ENCODE data around the gene DMRT3. TPM values are rescaled to one million over a fixed set of nuclear protein-coding genes. Genes with fewer than 3 reads are reported as not detected.
A peak's percentile ranks its signal among the peaks of the same experiment; 100 is the strongest.

Gene DMRT3
- total RNA-seq = not detected

- ChIA-PET POLR2A (no interaction called here), CTCF (interaction anchor here (1.3 kb wide), 1 partner anchor 11 kb away, joined by 3 read pairs; no protein-coding TSS in a partner anchor)
- ATAC-seq (no peak), DNase-seq (no peak)
- Mint-ChIP-seq H3K4me3 (peak within 1 kb of the TSS; percentile 40), H3K9me3 (ENCODE audit: insufficient read depth) (no peaks in the 10 kb centered on the region), H3K36me3 (ENCODE audit: low read depth) (peaks cover 13% of the 10 kb centered on the region), H3K4me1 (ENCODE audit: low read depth) (peaks cover 6% of the 10 kb centered on the region), H3K27me3 (ENCODE audit: low read depth) (peaks cover 75% of the 10 kb centered on the region), H3K27ac (peak within 1 kb of the TSS; percentile 61)
Measured at GRCh38 chr9:976258-976942, at the start of gene DMRT3. Gene DMRT3 (plus strand): TSS chr9:976655. CDS start chr9:977002, 347 bp downstream.

- peaks cover 8% of the 10 kb centered on the region for H3K27me3 Mint-ChIP-seq (ENCODE audit: low read depth)
- no peaks in the 10 kb centered on the region for H3K4me1 Mint-ChIP-seq (ENCODE audit: low read depth)
- no peaks in the 10 kb centered on the region for H3K36me3 Mint-ChIP-seq (ENCODE audit: low read depth)
- ChIA-PET CTCF (interaction anchor here (0.9 to 2.0 kb wide), 4 partner anchors 8 to 82 kb away, joined by 3 to 7 read pairs (median 6); no protein-coding TSS in a partner anchor), POLR2A (no interaction called here)
- ATAC-seq = no peak
- H3K27ac Mint-ChIP-seq = no peak overlapping the region
- DNase-seq = no peak
- no peaks in the 10 kb centered on the region for H3K9me3 Mint-ChIP-seq (ENCODE audit: insufficient read depth)
- H3K4me3 Mint-ChIP-seq = no peak overlapping the region
Measured at GRCh38 chr9:926976-927375, 49.5 kb upstream of the DMRT3 start.

- POLR2A ChIA-PET = no interaction called here
- H3K4me1 Mint-ChIP-seq (ENCODE audit: low read depth) = no peaks in the 10 kb centered on the region
- H3K36me3 Mint-ChIP-seq (ENCODE audit: low read depth) = no peaks in the 10 kb centered on the region
Measured at GRCh38 chr9:928363-929042, 48.0 kb upstream of the DMRT3 start.

GRCh38 chr9:929719-930118 lies 46.7 kb upstream of the DMRT3 start:
- CTCF ChIA-PET = interaction anchor here (0.8 kb wide), 1 partner anchor 36 kb away, joined by 3 read pairs; no protein-coding TSS in a partner anchor
- DNase-seq (no peak), ATAC-seq (no peak)
- Mint-ChIP-seq H3K27me3 (ENCODE audit: low read depth) (peaks cover 16% of the 10 kb centered on the region), H3K4me1 (ENCODE audit: low read depth) (no peaks in the 10 kb centered on the region), H3K9me3 (ENCODE audit: insufficient read depth) (no peaks in the 10 kb centered on the region), H3K36me3 (ENCODE audit: low read depth) (no peaks in the 10 kb centered on the region), H3K27ac (no peak overlapping the region), H3K4me3 (no peak overlapping the region)
- POLR2A ChIA-PET = no interaction called here

More at GRCh38 chr9:928363-929042, 48.0 kb upstream of the DMRT3 start:
- H3K9me3 Mint-ChIP-seq (ENCODE audit: insufficient read depth) = no peaks in the 10 kb centered on the region
- H3K4me3 Mint-ChIP-seq = no peak overlapping the region
- H3K27ac Mint-ChIP-seq = no peak overlapping the region
- DNase-seq (no peak), ATAC-seq (no peak)
- H3K27me3 Mint-ChIP-seq (ENCODE audit: low read depth) = peaks cover 7% of the 10 kb centered on the region
- CTCF ChIA-PET = interaction anchor here (1.0 to 2.0 kb wide), 8 partner anchors 10 to 81 kb away, joined by 3 to 7 read pairs (median 4); no protein-coding TSS in a partner anchor

GRCh38 chr9:933356-933755 lies 43.1 kb upstream of the DMRT3 start:
- Mint-ChIP-seq H3K27me3 (ENCODE audit: low read depth) (peaks cover 25% of the 10 kb centered on the region), H3K4me3 (no peak overlapping the region), H3K27ac (no peak overlapping the region), H3K4me1 (ENCODE audit: low read depth) (no peaks in the 10 kb centered on the region), H3K36me3 (ENCODE audit: low read depth) (no peaks in the 10 kb centered on the region), H3K9me3 (ENCODE audit: insufficient read depth) (no peaks in the 10 kb centered on the region)
- no peak for ATAC-seq
- POLR2A ChIA-PET = no interaction called here
- CTCF ChIA-PET = no interaction called here
- no peak for DNase-seq

- Mint-ChIP-seq H3K36me3 (ENCODE audit: low read depth) (no peaks in the 10 kb centered on the region), H3K4me1 (ENCODE audit: low read depth) (no peaks in the 10 kb centered on the region), H3K9me3 (ENCODE audit: insufficient read depth) (no peaks in the 10 kb centered on the region), H3K27me3 (ENCODE audit: low read depth) (peaks cover 31% of the 10 kb centered on the region), H3K4me3 (no peak overlapping the region), H3K27ac (no peak overlapping the region)
- CTCF ChIA-PET = no interaction called here
- no peak for DNase-seq
- POLR2A ChIA-PET = no interaction called here
- no peak for ATAC-seq
Measured at GRCh38 chr9:935348-935965, 41.0 kb upstream of the DMRT3 start.

- no peak overlapping the region for H3K4me3 Mint-ChIP-seq
- ATAC-seq = no peak
- no peaks in the 10 kb centered on the region for H3K4me1 Mint-ChIP-seq (ENCODE audit: low read depth)
- H3K27ac Mint-ChIP-seq = no peak overlapping the region
- H3K36me3 Mint-ChIP-seq (ENCODE audit: low read depth) = no peaks in the 10 kb centered on the region
- POLR2A ChIA-PET = no interaction called here
- peaks cover 15% of the 10 kb centered on the region for H3K27me3 Mint-ChIP-seq (ENCODE audit: low read depth)
- no peak for DNase-seq
- CTCF ChIA-PET = no interaction called here
- no peaks in the 10 kb centered on the region for H3K9me3 Mint-ChIP-seq (ENCODE audit: insufficient read depth)
Measured at GRCh38 chr9:942805-943580, 33.5 kb upstream of the DMRT3 start.

- Mint-ChIP-seq H3K36me3 (ENCODE audit: low read depth) (no peaks in the 10 kb centered on the region), H3K27me3 (ENCODE audit: low read depth) (peaks cover 11% of the 10 kb centered on the region), H3K27ac (no peak overlapping the region), H3K4me1 (ENCODE audit: low read depth) (no peaks in the 10 kb centered on the region), H3K4me3 (no peak overlapping the region), H3K9me3 (ENCODE audit: insufficient read depth) (no peaks in the 10 kb centered on the region)
- ChIA-PET CTCF (interaction anchor here (1.6 kb wide), 1 partner anchor 21 kb away, joined by 3 read pairs; no protein-coding TSS in a partner anchor), POLR2A (no interaction called here)
- DNase-seq = no peak
- no peak for ATAC-seq
Measured at GRCh38 chr9:947985-948384, 28.5 kb upstream of the DMRT3 start.

GRCh38 chr9:948497-948896 lies 28.0 kb upstream of the DMRT3 start:
- ATAC-seq (no peak), DNase-seq (no peak)
- ChIA-PET CTCF (no interaction called here), POLR2A (no interaction called here)
- no peaks in the 10 kb centered on the region for H3K4me1 Mint-ChIP-seq (ENCODE audit: low read depth)
- peaks cover 12% of the 10 kb centered on the region for H3K27me3 Mint-ChIP-seq (ENCODE audit: low read depth)
- no peaks in the 10 kb centered on the region for H3K9me3 Mint-ChIP-seq (ENCODE audit: insufficient read depth)
- H3K4me3 Mint-ChIP-seq = no peak overlapping the region
- H3K36me3 Mint-ChIP-seq (ENCODE audit: low read depth) = no peaks in the 10 kb centered on the region
- no peak overlapping the region for H3K27ac Mint-ChIP-seq

- no peak overlapping the region for H3K4me3 Mint-ChIP-seq
- no peaks in the 10 kb centered on the region for H3K36me3 Mint-ChIP-seq (ENCODE audit: low read depth)
- CTCF ChIA-PET = interaction anchor here (1.3 to 1.7 kb wide), 2 partner anchors 22 to 55 kb away, joined by 4 read pairs; no protein-coding TSS in a partner anchor
- POLR2A ChIA-PET = no interaction called here
- H3K27me3 Mint-ChIP-seq (ENCODE audit: low read depth) = peaks cover 12% of the 10 kb centered on the region
- DNase-seq (no peak), ATAC-seq (no peak)
- H3K4me1 Mint-ChIP-seq (ENCODE audit: low read depth) = no peaks in the 10 kb centered on the region
- H3K9me3 Mint-ChIP-seq (ENCODE audit: insufficient read depth) = no peaks in the 10 kb centered on the region
- no peak overlapping the region for H3K27ac Mint-ChIP-seq
Measured at GRCh38 chr9:950139-950538, 26.3 kb upstream of the DMRT3 start.

GRCh38 chr9:952546-952945 lies 23.9 kb upstream of the DMRT3 start:
- ChIA-PET CTCF (no interaction called here), POLR2A (no interaction called here)
- Mint-ChIP-seq H3K4me1 (ENCODE audit: low read depth) (no peaks in the 10 kb centered on the region), H3K4me3 (no peak overlapping the region), H3K27ac (no peak overlapping the region), H3K36me3 (ENCODE audit: low read depth) (no peaks in the 10 kb centered on the region), H3K27me3 (ENCODE audit: low read depth) (peaks cover 12% of the 10 kb centered on the region), H3K9me3 (ENCODE audit: insufficient read depth) (no peaks in the 10 kb centered on the region)
- DNase-seq (no peak), ATAC-seq (no peak)

Data from activated CD8-positive, alpha-beta T cell treated with anti-CD3 and anti-CD28 coated beads, Interleukin-2, amount 10 ng/mL, durations not matched to agents 7 days and 5 days (primary cell).